ENCODE measurements around the gene RAB3GAP1. TPM values are rescaled to one million over a fixed set of nuclear protein-coding genes. Genes with fewer than 3 reads are reported as not detected.

Gene RAB3GAP1
- total RNA-seq, 1 experiment from 2014 or later = 32.0 TPM

DNA sequence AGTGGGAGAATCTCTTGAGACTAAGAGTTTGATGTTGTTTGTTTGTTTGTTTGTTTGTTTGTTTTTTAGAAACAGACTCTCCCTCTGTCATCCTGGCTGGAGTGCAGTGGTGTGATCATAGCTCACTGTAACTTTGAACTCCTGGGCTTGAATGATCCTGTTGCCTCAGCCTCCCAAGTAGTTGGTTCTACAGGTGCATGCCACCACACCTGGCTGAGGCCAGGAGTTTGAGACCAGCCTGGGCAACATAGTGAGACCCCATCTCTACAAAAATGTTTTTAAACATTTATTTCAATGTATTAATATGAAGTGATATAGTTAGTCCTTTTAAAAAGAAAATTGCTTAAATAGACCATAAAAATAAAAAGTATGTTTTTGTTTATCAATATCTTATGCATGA lies 40.5 kb upstream of the RAB3GAP1 start:
- Histone ChIP-seq H3K79me1 (ENCODE audit: insufficient read depth, low read depth, low read length, poor library complexity, severe bottlenecking) (no peaks in the 10 kb centered on the region), H3K23ac (ENCODE audit: insufficient read length, low read depth, low read length) (no peak overlapping the region)

More for the DNA sequence above, 40.5 kb upstream of the RAB3GAP1 start:
- H4K91ac ChIP-seq (ENCODE audit: insufficient read length, low read depth, low read length) = no peak overlapping the region
- no peak for DNase-seq
- no peak overlapping the region for H2BK12ac ChIP-seq (ENCODE audit: insufficient read length, low read depth, low read length)
- no peaks in the 10 kb centered on the region for H3K27me3 ChIP-seq (ENCODE audit: insufficient read depth, low read length)
- Mint-ChIP-seq H3K9me3 (peaks cover 7 to 9% of the 10 kb centered on the region in 2 experiments; a peak in 4 of 5 replicates), H3K4me1 (peaks cover 8 to 10% of the 10 kb centered on the region in 2 experiments), H3K36me3 (ENCODE audit: insufficient read depth in 1 of 3, low read depth in 3 of 3) (peaks cover 0 to 7% (median 0%) of the 10 kb centered on the region in 3 experiments; a peak in 1 of 7 replicates), H3K27me3 (ENCODE audit: low read depth) (no peaks in the 10 kb centered on the region; the same call in 1 of the 2 replicates), H3K27ac (no peak overlapping the region), H3K4me3 (no peak overlapping the region)
- H3K79me2 ChIP-seq (ENCODE audit: insufficient read depth, low read length) = no peaks in the 10 kb centered on the region
- no peak overlapping the region for H3T11ph ChIP-seq (ENCODE audit: low read length)
- H4K8ac ChIP-seq (replicated peaks; ENCODE audit: insufficient read length, low read depth, low read length) = no peak overlapping the region
- no peak overlapping the region for H2BK5ac ChIP-seq (ENCODE audit: insufficient read length, low read length)
- no peak overlapping the region for H4K5ac ChIP-seq (ENCODE audit: insufficient read length, low read depth, low read length)
- H3K23me2 ChIP-seq (ENCODE audit: insufficient read length, low read depth, low read length, poor library complexity, severe bottlenecking) = no peaks in the 10 kb centered on the region
- no peak overlapping the region for H3K18ac ChIP-seq (ENCODE audit: insufficient read length, low read depth, low read length)
- H2AFZ ChIP-seq (ENCODE audit: low read length) = no peak overlapping the region
- H3K27ac ChIP-seq (ENCODE audit: insufficient read length, low read depth, low read length) = no peak overlapping the region
- H3K9ac ChIP-seq (ENCODE audit: extremely low read depth, insufficient read length, low read length) = no peak overlapping the region
- no peak overlapping the region for H2BK120ac ChIP-seq (ENCODE audit: low read depth, low read length, poor library complexity, severe bottlenecking)
- H2BK15ac ChIP-seq (ENCODE audit: low read depth, low read length) = no peak overlapping the region
- H3K4me1 ChIP-seq (ENCODE audit: insufficient read depth, low read length) = no peaks in the 10 kb centered on the region
- no peaks in the 10 kb centered on the region for H4K20me1 ChIP-seq (ENCODE audit: control insufficient read depth, insufficient read depth, insufficient read length)
- no peaks in the 10 kb centered on the region for H3K9me3 ChIP-seq (ENCODE audit: control insufficient read depth, low read depth, low read length)
- H3K56ac ChIP-seq (ENCODE audit: insufficient read length, low read depth, low read length) = no peak overlapping the region
- H2AK5ac ChIP-seq (ENCODE audit: insufficient read length, low read length) = no peak overlapping the region
- H3K4me2 ChIP-seq (ENCODE audit: insufficient read depth, insufficient read length, low read length) = no peak overlapping the region
- no peak overlapping the region for H2BK20ac ChIP-seq (ENCODE audit: low read depth, low read length, poor library complexity, severe bottlenecking)
- no peak overlapping the region for H3K4ac ChIP-seq (ENCODE audit: low read depth, low read length)
- H3K14ac ChIP-seq (ENCODE audit: insufficient read depth, low read length) = no peak overlapping the region
- TF ChIP-seq, protein P1, sequence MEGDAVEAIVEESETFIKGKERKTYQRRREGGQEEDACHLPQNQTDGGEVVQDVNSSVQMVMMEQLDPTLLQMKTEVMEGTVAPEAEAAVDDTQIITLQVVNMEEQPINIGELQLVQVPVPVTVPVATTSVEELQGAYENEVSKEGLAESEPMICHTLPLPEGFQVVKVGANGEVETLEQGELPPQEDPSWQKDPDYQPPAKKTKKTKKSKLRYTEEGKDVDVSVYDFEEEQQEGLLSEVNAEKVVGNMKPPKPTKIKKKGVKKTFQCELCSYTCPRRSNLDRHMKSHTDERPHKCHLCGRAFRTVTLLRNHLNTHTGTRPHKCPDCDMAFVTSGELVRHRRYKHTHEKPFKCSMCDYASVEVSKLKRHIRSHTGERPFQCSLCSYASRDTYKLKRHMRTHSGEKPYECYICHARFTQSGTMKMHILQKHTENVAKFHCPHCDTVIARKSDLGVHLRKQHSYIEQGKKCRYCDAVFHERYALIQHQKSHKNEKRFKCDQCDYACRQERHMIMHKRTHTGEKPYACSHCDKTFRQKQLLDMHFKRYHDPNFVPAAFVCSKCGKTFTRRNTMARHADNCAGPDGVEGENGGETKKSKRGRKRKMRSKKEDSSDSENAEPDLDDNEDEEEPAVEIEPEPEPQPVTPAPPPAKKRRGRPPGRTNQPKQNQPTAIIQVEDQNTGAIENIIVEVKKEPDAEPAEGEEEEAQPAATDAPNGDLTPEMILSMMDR (conservative IDR thresholded peaks at IDR 0.05) = no peak

Measured in H9 (cell line).